ES-I3 (cell line): ENCODE data around the gene RDH13.
"Not testable (repeated sequence)": the region's sequence is repeated elsewhere in the genome, so short reads cannot be mapped to it uniquely, and the experiment has no call there.

Experiments
- H3K36me3 ChIP-seq: 2 replicates; pipeline ENCODE4 v1.6.1; 2013; ENCODE audit warnings: mild to moderate bottlenecking, low read length, control low read depth, moderate library complexity; ENCODE audit not compliant: insufficient read depth
- H3K4me1 ChIP-seq: 2 replicates; pipeline ENCODE4 v1.6.1; 2013; ENCODE audit warnings: mild to moderate bottlenecking, control low read depth, low read length; ENCODE audit not compliant: insufficient read depth
- H3K9ac ChIP-seq: 2 replicates; pipeline ENCODE4 v1.6.1; 2013; ENCODE audit warnings: low read depth, mild to moderate bottlenecking, low read length, moderate library complexity
- H3K9me3 ChIP-seq: 2 replicates; pipeline ENCODE4 v1.6.1; 2013; ENCODE audit warnings: mild to moderate bottlenecking, low read length, moderate library complexity; ENCODE audit not compliant: control insufficient read depth, insufficient read depth

The RDH13 gene

DNA sequence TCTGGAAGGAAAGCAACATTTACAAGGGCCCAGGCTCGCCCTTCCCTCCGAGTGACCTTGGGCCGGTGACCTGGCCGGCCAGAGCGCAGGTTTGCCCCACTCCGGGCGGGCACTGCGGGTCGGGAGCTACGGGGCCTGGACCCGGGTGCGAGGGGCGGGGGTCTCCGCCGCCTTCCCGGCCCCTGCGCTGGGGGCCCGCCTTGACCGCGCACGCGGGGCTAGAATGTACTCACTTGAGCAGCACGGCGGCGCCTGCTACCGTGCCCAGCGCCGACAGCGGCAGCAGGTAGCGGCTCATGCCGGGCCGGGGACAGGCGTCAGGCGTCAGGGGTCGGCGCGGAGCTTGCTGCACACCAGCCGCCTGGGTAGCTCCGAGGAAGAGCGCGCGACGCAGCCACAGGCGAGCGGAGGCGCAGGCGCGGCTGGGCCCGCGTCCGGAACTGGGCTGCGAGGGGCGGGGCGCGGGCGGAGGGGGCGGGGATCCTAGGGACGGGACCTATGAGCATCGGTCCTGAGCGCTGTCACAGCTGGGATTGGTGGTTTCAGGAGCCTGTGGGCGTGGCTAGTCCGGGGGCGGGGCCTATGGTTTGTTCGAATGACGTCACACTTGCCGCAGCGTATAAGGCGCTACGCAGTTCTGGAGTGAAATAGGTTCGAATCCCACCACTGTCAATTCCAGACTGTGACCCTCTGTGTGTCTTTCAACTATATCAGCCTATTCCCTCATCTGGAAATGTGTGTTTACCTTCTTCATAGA, at the start of gene RDH13:
RDH13 (minus strand) TSS at position 414 of the 757 bp plus-strand sequence; CDS start at position 298, 116 bp downstream.
- no peaks in the 10 kb centered on the region for H3K36me3 ChIP-seq
- H3K4me1 ChIP-seq, result no peaks in the 10 kb centered on the region
- H3K9me3 ChIP-seq, result no peaks in the 10 kb centered on the region
- peak within 1 kb of the TSS; percentile 89 for H3K9ac ChIP-seq

GRCh38 chr19:55112246-55112776, 49.4 kb upstream of the RDH13 start:
- H3K9me3 ChIP-seq, result no peaks in the 10 kb centered on the region
- no peaks in the 10 kb centered on the region for H3K36me3 ChIP-seq
- H3K4me1 ChIP-seq, result peaks cover 19% of the 10 kb centered on the region
- no peak overlapping the region for H3K9ac ChIP-seq

DNA sequence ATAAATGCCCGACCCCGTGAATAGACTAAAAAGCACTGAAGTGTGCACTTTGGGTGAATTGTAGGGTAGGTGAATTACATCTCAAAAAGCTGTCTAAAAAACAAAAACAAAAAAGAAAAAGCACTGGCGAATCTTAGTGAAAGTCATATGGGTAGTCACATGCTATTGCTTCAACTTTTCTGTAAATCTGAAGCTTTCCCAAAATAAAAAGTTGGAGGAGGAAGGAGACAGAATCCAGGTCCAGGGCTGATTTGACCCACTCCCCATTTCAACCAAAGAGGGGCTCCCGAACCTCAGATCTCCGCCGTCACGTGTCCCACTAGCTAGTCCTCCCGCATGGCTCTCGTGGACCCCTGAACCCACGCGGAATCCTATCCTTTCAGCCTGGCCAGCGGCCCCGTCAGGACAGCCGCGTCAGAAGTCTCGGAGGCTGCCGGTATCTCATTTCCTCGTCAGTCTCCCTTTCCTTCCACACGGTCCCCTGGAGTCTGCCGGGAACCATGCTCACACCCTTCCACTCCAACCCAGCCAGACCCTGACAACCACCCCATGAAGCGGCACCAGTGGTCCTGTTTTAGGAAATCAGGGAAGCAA, 48.4 kb upstream of the RDH13 start:
- Histone ChIP-seq H3K36me3 (no peaks in the 10 kb centered on the region), H3K9me3 (no peaks in the 10 kb centered on the region), H3K4me1 (peaks cover 19% of the 10 kb centered on the region), H3K9ac (no peak overlapping the region)

DNA sequence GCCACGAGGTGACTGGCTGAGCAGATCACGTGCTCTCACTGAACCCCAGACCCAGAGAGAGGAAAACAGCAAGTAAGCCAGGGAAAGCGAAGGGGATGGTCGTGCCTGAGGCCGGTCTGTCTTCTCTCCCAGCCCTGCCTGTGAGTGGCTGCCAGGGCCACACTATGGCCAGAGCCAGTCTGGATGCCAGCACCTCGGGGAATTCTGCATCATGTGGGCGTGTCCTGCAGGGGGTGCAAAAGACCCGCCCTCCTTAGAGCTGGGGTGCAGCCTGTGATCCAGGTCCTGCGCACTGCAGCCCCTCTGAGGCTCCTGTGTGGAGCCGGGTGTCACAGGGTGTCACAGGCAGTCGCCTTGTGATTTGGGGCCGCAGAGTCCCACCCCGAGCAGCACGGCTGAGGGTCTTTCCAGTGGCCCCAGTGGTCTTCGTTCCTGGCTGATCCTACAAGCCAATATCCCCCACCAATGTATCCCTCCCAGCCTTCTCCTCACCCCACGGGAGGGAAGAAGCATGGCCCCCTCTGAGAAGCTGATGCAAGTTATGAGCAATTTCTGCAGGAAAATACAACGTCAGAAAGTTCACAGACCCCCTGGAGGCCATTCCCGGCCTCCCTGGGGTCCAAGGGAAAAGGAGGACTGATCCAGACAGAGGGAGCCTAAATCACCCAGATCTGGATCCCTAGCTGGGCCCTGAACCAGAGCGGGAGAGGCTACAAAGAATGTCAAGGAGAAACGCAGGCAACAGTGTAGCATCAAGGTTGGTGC, 46.8 kb upstream of the RDH13 start:
- peaks cover 11% of the 10 kb centered on the region for H3K4me1 ChIP-seq
- H3K9ac ChIP-seq, result no peak overlapping the region
- no peaks in the 10 kb centered on the region for H3K9me3 ChIP-seq
- H3K36me3 ChIP-seq, result no peaks in the 10 kb centered on the region

DNA sequence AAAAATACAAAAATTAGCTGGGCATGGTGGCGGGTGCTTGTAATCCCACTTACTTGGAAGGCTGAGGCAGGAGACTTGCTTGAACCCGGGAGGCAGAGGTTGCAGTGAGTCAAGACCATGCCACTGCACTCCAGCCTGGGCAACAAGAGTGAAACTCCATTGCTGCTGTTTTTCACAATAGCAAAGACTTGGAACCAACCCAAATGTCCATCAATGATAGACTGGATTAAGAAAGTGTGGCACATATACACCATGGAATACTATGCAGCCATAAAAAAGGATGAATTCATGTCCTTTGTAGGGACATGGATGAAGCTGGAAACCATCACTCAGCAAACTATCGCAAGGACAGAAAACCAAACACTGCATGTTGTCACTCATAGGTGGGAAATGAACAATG, 44.3 kb upstream of the RDH13 start:
- H3K9me3 ChIP-seq, H3K9ac ChIP-seq, H3K36me3 ChIP-seq, H3K4me1 ChIP-seq: not testable (repeated sequence)

DNA sequence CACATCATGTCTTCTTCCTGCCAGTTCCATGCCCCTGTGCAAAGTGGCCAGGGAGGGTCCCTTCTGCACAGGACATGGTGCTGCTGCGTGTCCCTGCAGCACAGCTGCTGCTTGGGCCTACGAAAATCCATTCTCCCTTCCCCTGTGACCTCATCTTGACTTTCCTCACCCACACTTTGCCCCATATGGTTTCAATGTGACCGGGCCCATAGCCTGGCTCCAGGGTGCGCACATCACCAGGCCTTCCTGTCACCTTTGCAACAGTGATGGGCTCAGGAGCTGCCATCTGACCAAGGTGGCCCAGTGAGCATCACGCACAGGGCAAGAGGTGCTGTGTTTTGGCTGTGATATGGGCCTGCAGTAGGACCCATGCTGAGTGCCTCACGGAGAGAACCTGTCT, 43.6 kb upstream of the RDH13 start:
- Histone ChIP-seq H3K4me1 (no peaks in the 10 kb centered on the region), H3K9me3 (no peaks in the 10 kb centered on the region), H3K9ac (no peak overlapping the region), H3K36me3 (no peaks in the 10 kb centered on the region)

- H3K9ac ChIP-seq, result no peak overlapping the region
- no peaks in the 10 kb centered on the region for H3K4me1 ChIP-seq
- H3K9me3 ChIP-seq, result no peaks in the 10 kb centered on the region
- H3K36me3 ChIP-seq, result no peaks in the 10 kb centered on the region
Measured at GRCh38 chr19:55105237-55105636, 42.3 kb upstream of the RDH13 start.

DNA sequence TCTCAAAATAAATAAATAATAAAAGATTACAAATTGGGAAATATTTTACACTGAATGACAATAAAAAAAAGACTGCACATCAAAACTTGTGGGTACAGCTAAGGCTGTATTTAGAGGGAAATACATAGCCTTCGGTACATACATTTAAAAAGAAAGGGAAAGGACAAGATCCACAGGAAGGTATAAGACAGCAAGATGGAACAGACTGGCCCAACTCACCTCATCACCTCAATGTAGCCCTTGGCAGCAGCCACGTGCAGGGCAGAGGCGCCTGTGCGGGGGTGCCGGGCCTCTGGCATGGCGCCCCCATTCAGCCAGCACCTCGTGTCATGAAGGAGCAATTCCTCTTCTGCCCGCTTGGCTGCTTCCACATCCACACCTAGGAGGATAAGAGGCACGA, 40.2 kb upstream of the RDH13 start:
- Histone ChIP-seq H3K36me3 (no peaks in the 10 kb centered on the region), H3K9ac (no peak overlapping the region), H3K4me1 (no peaks in the 10 kb centered on the region), H3K9me3 (no peaks in the 10 kb centered on the region)

GRCh38 chr19:55101261-55101660, 38.3 kb upstream of the RDH13 start:
- Histone ChIP-seq H3K9me3 (no peaks in the 10 kb centered on the region), H3K9ac (no peak overlapping the region), H3K36me3 (no peaks in the 10 kb centered on the region), H3K4me1 (no peaks in the 10 kb centered on the region)

- H3K9me3 ChIP-seq, result no peaks in the 10 kb centered on the region
- H3K4me1 ChIP-seq, result peaks cover 9% of the 10 kb centered on the region; the same call in 1 of the 2 replicates
- no peaks in the 10 kb centered on the region for H3K36me3 ChIP-seq
- no peak overlapping the region for H3K9ac ChIP-seq
Measured at GRCh38 chr19:55099557-55100506, 36.9 kb upstream of the RDH13 start.

GRCh38 chr19:55098716-55099556, 36.0 kb upstream of the RDH13 start:
- no peaks in the 10 kb centered on the region for H3K36me3 ChIP-seq
- no peak overlapping the region for H3K9ac ChIP-seq
- peaks cover 12% of the 10 kb centered on the region; the same call in 1 of the 2 replicates for H3K4me1 ChIP-seq
- H3K9me3 ChIP-seq, result no peaks in the 10 kb centered on the region

DNA sequence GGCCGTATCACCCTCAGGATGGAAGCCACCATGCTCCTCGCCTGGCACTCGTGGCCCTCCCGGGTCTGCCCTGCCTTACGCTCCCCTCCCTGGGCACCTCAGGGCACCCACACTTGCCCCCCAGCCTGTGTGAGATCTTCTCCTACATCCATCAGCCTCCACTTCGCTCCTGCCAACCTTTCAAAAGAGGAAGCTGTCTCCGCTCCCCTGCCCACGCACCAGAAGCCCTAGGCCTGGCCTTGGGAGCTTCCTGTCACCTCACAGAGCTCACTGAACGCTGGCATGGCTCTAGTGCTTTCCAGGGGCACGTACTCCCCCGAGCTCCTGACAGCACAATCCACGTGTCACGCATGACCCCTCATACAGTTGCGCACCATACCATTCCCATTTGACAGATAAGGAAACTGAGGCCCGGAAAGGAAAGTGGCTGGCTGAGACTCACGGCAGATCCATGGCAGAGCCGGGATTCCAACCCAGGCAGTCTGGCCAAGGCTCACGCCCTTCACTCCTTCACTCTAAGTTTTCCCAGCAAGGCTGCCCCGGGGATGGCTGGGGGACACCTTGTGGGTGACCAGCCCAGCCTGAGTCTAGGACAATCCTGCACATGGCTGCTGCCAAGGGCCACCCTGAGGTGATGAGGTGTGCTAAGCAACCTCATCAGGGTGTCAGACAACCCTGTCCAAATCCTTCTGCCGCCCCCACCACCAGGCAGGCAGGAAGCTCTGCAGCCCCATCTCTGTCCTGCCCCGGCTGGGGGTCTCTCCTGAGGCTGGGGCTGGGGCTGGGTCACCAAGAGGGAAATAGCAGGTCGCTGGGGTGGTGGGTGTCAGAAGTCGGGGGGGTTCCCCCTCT, 35.1 kb upstream of the RDH13 start:
- no peaks in the 10 kb centered on the region for H3K36me3 ChIP-seq
- no peak overlapping the region for H3K9ac ChIP-seq
- peaks cover 12% of the 10 kb centered on the region; the same call in 1 of the 2 replicates for H3K4me1 ChIP-seq
- no peaks in the 10 kb centered on the region for H3K9me3 ChIP-seq
